ENCODE data around the gene VAPB.

The VAPB gene

DNA sequence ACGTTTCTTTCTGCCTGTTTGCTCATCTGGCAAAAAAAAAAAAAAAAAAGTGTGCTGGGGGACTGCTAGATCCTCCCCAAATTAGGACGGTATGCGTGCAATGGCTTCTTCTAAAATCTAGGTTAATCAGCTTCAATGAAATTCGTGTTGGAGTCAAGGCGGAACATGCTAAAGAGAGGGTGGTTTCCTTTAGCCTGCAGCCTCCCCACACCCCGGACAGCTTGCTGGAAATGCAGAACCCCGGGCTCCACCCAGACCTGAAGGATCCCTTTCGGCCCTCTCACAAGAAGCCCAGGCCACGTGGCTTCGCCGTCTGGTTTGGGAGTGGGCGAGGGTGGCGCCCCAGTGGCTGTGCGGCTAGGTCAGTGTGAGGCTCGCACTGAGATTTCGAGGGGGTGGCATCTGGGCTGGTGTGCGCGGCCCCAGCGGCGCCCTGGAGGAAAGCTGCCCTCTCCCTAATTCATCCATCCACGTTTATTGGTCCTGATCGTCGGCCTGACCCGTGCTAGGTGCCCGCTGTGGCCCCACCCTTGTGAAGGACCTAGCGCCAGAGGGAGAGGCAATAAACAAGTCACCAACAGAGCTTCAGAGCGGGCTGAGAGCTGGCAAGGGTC, 77.2 kb downstream of the VAPB start:
- no peak for DNase-seq

- DNase-seq = no peak
Observed at GRCh38 chr20:58466729-58467571, 77.9 kb downstream of the VAPB start.

- no peak for DNase-seq
Observed at GRCh38 chr20:58467572-58468527, 78.8 kb downstream of the VAPB start.

DNA sequence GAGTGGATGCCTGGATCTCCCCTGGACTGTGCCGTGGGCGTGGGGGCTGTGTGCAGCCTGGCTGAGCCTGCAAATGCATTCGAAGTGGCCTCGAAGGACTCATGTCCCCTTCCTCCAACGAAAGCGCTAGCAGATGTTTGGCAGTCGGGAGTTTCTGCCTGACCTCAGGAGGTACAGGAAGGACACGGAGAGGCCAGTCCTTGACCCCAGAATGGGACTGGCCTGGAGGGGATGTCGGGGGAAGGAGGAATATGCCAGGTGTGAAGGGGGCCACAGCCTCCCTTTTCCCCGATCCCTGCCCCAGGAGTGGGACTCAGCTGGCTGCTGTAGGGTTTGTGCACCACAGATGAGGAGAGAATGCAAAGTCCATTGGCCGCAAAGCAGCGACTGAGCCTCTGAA, 80.6 kb downstream of the VAPB start:
- no peak for DNase-seq

DNA sequence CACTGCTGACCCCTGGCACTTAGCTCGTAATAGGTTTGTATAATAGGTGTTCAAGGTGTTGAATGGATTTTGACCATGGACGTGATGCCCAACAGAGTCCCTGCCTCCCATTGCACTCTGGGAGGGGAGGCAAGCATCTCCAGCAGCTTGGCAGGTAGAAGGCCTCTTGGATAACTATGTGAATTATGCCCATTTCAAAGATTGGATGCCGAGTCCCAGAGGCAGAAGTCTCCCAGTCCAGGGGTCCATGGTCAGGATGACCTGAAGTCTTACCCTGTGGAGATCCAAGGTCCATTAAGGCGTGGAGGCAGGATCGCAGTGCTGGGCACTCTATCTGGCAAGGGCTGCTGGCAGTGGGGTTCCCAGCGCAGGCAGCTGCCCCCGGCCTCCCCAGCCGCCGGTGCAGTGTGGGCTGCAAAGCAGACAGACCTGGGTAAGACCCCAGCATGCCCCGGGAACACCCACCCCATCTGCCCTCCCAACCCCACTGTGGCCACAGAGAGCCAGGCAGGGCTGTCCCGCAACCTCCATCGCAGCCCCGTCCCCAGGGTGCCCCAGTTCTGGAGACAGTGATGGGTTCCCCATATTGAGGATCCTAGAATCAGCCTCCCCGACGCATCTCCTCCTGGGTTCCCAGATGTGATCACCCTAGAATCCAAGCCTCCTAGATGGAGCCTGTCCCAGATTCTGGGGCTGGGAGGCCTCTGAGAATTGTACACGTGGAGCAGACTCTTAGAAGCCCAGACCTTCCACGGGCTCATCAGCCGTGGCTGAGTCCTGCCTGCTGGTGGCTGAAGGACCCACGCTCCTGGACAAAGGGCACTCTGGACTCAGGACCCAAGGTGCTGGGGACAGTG, 81.5 kb downstream of the VAPB start:
- DNase-seq = no peak

GRCh38 chr20:58471193-58472164, 82.5 kb downstream of the VAPB start:
- peak; percentile 92 for DNase-seq

DNA sequence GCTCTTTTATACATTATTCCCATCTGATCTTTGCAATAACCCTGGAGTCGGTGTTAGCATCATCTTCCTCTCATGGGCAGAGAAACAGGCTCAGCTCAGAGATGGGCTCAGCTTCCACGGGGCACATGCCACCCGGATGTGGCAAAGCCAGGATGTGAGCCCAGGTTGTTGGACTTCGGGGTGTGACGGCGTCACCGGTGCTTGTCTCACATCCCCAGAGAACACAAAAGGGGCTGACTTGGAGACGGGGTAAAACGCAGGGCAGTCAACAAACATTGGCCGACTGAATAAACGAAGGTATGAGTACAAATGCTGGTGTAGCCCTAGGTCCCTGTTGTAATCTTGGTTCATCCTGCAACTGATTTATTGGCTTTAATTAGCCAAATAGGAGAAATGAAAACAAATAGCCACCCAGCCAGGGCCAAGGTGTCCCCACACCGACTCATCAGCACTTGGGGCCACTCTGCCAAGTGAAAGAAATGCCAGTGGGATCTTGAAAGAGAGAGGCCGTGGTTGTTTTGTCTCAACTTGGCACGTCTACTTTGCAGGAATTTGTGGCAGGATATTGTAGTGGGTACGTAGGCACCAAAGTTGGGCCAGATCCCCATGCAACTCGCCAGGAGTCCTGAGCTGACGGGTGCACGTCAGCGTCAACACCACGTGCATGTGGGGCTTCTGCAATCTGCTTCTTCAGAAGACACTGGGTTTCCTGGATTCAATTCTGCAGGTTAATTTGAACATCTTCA, 83.4 kb downstream of the VAPB start:
- no peak for DNase-seq

DNA sequence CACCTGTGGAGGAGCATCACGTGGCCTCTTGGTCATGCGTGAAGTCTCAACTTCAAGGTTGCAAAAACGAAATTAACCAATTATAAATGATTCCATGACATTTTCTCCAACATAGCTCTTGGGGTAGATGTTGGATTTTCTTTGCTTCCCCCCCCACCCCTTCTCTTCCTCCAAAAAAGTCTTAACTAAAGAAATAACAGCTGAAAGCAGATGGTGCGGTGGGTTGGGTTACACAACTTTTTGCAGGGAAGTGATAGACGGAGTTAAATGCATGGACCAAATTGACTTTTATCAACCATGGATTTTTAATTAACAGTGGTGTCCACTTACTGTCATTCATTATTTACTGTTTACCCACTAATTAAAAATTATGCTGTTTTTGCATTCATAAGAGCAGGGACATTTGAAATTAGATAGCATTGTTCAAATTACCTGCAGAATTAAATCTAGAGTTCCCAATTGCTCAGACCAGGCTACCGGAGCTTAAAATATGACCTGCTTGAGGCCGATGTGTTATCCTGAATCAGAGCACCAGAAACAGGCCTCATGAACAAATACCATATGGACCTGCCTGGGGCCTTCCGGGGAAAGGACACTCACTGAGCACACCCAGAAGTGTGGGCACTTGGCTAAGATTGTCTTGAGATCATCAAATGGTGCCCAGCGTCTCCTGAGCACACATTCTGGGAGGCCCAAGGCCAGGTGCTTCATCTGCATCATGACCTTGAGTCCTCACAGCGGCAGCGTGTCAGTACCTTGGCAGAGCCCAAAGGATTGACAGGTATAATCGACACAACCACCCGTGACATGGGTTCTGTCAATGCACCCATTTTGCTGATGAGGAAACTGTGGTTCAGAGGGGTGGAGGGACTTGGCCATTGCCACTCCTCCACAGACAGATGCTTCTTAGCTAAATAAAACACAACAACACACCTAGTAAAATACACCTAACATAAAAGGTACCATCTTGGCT, 84.7 kb downstream of the VAPB start:
- DNase-seq = no peak

GRCh38 chr20:58475466-58475865, 86.4 kb downstream of the VAPB start:
- no peak for DNase-seq

DNA sequence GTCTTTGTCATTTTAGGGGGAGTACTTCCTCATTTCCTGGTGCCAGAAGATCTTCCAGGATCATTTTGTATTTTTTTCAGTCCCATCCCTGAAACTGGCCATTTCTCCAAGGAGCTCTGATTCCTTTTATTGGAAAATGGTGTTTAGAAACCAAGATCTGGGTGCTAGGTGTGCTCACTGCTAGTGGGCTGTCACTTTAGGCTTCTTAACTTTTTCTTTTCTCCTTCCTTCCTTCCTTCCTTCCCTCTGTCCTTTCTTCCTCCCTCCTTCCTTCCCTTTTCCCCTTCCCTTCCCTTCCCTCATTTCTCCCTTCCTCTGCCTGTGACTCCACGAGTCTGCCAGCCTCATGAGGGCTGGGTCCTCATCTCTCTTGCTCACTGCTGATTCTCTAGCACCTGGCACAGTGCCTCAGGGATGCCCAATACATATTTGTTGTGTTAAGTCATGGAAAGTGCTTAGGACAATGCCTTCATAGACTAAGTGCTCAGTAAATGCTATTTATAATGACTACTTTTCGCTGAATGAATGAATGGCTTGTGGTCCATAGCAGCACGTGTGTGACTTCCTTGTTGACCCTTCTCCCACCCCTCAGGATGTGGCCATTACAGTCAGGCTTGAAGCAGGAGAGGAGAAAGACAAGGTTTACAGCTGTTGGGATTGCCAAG, 89.2 kb downstream of the VAPB start:
- DNase-seq = no peak

- no peak for DNase-seq
Observed at GRCh38 chr20:58479726-58480440, 90.9 kb downstream of the VAPB start.

GRCh38 chr20:58480551-58481336, 91.7 kb downstream of the VAPB start:
- no peak for DNase-seq

GRCh38 chr20:58481481-58482021, 92.5 kb downstream of the VAPB start:
- DNase-seq = peak; percentile 75

- DNase-seq = no peak
Observed at GRCh38 chr20:58482416-58482815, 93.4 kb downstream of the VAPB start.

DNA sequence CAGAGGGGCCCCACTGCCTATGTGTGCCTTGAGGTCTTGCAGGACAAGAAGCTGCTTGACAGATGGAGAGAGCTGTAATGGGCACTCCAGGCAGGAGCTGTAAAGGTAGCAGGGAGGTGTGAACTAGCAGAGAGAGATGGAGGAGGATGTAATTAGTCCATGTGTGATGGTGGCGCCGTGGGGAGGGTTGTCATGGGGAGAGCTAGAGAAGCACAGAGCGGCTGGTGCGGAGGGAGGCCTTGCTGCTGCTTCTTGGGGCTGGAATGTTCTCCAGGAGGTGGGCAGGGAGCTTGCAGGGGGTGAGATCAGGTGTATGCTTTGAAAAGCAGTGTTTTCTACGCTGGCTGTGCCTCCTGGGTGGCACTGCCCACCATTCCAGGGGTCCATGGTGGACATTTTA, 94.0 kb downstream of the VAPB start:
- no peak for DNase-seq

- no peak for DNase-seq
Observed at GRCh38 chr20:58483470-58483869, 94.4 kb downstream of the VAPB start.

DNA sequence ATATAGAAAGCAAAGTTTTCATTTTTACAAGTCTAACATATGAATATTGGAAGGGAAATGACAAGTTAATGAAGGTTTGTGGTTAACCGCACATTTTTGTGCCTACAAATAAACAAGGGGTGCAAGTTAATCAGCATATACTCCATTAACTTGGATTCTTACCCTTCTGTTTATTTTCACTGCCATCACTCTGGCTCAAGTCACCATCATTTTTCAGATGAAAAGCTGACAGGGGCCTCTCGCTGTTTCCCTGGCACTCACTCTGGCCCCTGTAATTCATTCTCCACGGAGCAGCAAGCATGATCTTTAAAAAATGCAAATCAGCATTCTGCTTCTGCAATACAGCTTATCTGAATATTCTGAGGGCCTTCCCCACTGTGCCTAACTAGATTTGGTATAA, 96.4 kb downstream of the VAPB start:
- no peak for DNase-seq

All from retina (tissue), 1 donor.